ENCODE measurements around the gene PTPRH.
"Not testable (repeated sequence)": the region's sequence is repeated elsewhere in the genome, so short reads cannot be mapped to it uniquely, and the experiment has no call there.

PTPRH gene

DNA sequence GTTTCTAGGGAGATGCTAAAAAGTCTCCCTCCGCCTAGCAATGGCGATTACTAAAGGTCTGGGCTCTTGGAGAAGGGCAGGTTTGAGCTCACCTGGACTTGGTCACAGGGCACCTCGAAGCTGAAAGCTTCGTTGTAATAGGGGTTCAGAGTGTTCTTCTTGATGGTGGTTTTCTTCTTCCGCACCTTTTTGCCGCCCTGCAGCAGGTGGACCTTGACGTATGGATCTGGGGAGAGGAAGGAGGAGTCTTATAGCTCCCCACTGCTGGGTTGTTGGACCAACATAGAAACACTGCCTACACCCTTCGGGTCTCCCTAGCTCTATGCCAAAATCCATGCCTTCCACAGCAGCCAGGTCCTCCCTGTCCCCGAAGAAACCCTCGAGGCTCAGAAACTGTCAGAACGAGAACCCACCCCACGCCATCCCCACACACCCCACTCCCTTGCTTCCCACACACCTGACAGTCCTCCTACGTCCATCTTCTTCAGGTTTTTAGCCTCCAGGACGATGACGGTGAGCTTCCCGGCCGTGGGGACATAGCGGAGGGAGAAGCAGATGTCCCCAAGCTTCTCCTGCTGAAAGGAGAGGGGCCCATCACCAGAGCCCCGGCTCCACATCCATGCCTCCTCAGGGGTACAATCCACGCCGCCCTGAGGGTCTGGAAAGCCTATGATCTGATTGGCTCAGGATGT lies 34.7 kb downstream of the PTPRH start:
- no peak overlapping the region for H3K27ac ChIP-seq
- TF ChIP-seq, protein P1, sequence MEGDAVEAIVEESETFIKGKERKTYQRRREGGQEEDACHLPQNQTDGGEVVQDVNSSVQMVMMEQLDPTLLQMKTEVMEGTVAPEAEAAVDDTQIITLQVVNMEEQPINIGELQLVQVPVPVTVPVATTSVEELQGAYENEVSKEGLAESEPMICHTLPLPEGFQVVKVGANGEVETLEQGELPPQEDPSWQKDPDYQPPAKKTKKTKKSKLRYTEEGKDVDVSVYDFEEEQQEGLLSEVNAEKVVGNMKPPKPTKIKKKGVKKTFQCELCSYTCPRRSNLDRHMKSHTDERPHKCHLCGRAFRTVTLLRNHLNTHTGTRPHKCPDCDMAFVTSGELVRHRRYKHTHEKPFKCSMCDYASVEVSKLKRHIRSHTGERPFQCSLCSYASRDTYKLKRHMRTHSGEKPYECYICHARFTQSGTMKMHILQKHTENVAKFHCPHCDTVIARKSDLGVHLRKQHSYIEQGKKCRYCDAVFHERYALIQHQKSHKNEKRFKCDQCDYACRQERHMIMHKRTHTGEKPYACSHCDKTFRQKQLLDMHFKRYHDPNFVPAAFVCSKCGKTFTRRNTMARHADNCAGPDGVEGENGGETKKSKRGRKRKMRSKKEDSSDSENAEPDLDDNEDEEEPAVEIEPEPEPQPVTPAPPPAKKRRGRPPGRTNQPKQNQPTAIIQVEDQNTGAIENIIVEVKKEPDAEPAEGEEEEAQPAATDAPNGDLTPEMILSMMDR (conservative IDR thresholded peaks at IDR 0.05): no peak
- no peak for TF ChIP-seq ZFX (IDR thresholded peaks at IDR 0.05)

DNA sequence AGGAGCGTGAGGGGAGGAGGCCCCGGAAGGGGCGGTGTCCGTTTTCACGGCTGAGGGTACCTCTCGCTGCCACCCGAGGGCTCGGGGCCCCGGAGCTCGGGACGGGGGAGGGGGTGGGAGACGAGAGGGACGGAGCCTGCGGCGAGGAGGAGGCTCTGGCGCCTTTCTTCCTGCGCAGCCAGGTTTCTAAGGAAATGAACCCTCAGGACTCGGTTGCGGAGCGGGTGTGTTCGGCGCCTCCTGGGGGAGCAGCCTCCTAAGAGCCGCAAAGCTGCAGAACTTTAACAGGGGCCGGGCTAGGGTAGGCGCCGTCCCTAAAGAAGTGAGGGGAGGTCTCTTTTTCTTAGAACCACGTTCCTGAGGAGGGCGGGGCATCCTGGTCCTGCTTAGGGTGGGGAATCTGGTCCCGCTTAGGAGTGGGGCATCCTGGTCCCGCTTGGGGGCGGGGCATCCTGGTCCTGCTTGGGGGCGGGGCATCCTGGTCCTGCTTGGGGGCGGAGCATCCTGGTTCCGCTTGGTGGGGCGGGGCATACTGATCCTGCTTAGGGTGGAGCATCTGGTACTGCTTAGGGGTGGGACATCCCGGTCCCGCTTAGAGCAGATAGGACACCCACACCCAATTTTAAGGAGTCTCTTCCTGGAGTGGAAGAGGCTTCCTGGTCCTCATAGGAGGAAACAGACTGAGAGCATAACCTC lies 35.4 kb downstream of the PTPRH start:
- TF ChIP-seq ZFX (IDR thresholded peaks at IDR 0.05): no peak
- TF ChIP-seq, protein P1 (conservative IDR thresholded peaks at IDR 0.05): no peak
- H3K27ac ChIP-seq: no peak overlapping the region

DNA sequence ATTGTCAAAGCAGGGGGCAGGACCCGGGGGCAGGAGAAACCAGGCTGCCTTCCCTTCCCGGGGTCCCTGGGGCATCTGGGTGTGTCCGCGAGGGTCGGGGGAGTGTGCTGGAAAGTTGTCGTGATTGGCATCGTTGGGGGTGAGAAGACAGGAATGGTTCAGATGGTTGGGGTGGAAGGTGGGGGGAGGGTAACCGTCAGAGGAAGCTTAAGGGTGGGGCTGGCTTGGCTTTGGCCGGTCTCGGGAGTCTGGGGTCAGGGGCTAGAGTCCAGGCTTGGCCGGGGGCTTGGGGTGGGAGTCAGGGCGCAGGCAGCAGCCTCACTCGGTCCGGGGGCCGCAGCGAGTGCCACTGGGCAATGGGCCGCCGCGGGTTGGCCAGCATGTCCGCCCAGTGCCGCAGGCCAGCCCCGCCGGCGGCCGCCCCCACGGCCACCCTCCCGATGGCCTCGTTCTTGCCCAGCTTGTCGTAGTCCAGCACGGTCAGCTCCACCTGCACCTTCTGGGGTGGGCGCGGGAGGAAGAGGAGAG lies 36.1 kb downstream of the PTPRH start:
- no peak for TF ChIP-seq ZFX (IDR thresholded peaks at IDR 0.05)
- TF ChIP-seq, protein P1 (conservative IDR thresholded peaks at IDR 0.05): no peak
- H3K27ac ChIP-seq: no peak overlapping the region

DNA sequence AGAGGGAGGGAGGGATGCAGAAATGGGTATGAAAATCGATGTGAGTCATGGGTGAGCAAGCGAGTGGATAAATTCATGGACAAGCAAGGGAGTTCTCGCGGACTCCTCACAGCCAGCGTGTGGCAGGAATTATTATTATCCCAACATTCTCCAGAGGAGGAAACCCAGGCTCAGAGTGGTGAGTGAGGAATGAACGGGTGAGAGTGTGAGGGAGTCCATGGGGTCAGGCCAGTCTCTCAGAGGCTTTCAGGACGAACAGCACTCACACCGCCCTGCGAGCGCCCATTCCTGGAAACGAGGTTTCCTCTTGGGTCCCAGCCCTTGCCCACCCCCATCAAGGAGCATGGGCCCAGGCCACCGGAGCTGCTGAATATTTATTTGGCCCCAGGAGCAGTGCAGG lies 36.6 kb downstream of the PTPRH start:
- TF ChIP-seq ZFX (IDR thresholded peaks at IDR 0.05): no peak
- TF ChIP-seq, protein P1 (conservative IDR thresholded peaks at IDR 0.05): no peak
- H3K27ac ChIP-seq: no peak overlapping the region

DNA sequence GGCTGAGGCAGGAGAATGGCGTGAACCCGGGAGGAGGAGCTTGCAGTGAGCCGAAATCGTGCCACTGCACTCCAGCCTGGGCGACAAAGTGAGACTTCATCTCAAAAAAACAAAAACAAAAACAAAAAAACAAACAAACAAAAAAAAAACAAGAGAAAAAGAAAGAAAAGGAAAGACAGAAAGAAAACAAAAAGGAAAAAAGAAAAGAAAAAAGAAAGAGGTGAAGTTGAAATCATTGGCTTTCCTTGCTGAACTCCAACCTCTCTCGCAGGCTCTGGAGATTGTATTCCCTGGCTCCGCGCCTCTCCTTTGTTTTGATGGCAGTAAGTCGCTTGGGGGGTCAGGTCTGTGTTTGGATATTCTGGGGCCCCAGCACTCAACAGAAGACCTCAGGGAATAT lies 37.0 kb downstream of the PTPRH start:
- not testable (repeated sequence) for H3K27ac ChIP-seq

DNA sequence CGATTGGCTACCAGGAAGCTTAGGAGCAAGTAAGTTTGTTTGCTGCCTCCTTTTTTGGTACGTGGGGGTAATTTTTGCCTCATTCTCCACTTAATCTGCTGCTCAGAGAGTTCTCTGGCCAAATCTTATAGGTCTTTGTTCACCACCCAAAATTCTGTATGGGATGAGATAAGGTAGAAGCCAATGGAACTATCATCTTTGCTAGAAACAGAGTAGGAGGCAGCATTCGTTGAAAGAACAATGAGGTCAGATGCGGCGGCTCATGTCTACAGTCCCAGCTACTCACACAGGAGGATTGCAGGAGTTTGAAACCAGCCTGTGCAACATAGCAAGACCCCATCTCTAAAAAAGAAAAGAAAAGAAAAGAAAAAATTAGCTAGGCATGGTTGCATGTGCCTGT lies 37.9 kb downstream of the PTPRH start:
- no peak overlapping the region for H3K27ac ChIP-seq
- no peak for TF ChIP-seq ZFX (IDR thresholded peaks at IDR 0.05)
- TF ChIP-seq, protein P1 (conservative IDR thresholded peaks at IDR 0.05): no peak

DNA sequence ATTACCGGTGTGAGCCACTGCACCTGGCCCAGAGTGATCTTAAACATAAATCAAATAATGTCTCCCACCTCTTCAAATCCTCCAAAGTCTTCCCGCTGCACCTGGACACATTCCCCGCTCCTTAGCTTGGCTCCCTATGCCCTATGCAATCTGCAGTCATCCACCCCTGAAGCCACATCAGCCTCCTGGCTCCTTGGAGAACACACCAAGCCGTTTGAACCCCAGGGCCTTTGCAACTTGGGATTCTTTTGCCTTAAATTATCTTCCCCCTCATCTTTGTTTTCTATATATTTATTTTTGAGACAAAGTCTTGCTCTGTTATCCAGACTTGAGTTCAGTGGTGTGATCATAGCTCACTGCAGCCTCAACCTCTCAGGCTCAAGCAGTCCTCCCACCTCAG lies 40.2 kb downstream of the PTPRH start:
- H3K27ac ChIP-seq: no peak overlapping the region
- TF ChIP-seq, protein P1 (conservative IDR thresholded peaks at IDR 0.05): no peak
- no peak for TF ChIP-seq ZFX (IDR thresholded peaks at IDR 0.05)

All from C4-2B (cell line).